D721Med (cell line): Measurements from ENCODE around the gene FRMD8.

Experiments
- DNase-seq: peaks from one replicate; pipeline ENCODE4 v3.0.0; 2011; ENCODE audit warnings: low spot score; ENCODE audit not compliant: insufficient read length
- FAIRE-seq: peaks from 2 replicates; lab custom pipeline; 2011; peaks lifted over from hg19 to GRCh38; lab: Jason Lieb, UNC
- CTCF ChIP-seq: IDR thresholded peaks from 2 replicates; pipeline ENCODE4 v1.5.1; 2012; ENCODE audit warnings: mild to moderate bottlenecking, control low read depth; ENCODE audit not compliant: insufficient read depth; ENCODE audit errors: missing control alignments

The FRMD8 gene

GRCh38 chr11:65386307-65387140 is at the start of gene FRMD8:
Gene FRMD8, plus strand, starts transcription at chr11:65386637. Its CDS starts 400 bp downstream, at chr11:65387037.
- FAIRE-seq (no peak), DNase-seq (peak; percentile 85)
- TF ChIP-seq CTCF, result no peak

- TF ChIP-seq CTCF, result no peak
- no peak for DNase-seq
- FAIRE-seq, result no peak
Observed at GRCh38 chr11:65338676-65339075, 47.8 kb upstream of the FRMD8 start.

- no peak for TF ChIP-seq CTCF
- DNase-seq (no peak), FAIRE-seq (no peak)
Observed at GRCh38 chr11:65340226-65340625, 46.2 kb upstream of the FRMD8 start.

- TF ChIP-seq CTCF, result no peak
- FAIRE-seq, result no peak
- no peak for DNase-seq
Observed at GRCh38 chr11:65341856-65342255, 44.6 kb upstream of the FRMD8 start.

GRCh38 chr11:65351511-65351910 is 34.9 kb upstream of the FRMD8 start:
- FAIRE-seq, result no peak
- TF ChIP-seq CTCF, result no peak
- no peak for DNase-seq

- FAIRE-seq (no peak), DNase-seq (no peak)
- peak; percentile 9 for TF ChIP-seq CTCF
Observed at GRCh38 chr11:65352783-65353182, 33.7 kb upstream of the FRMD8 start.

- FAIRE-seq, result no peak
- TF ChIP-seq CTCF, result no peak
- no peak for DNase-seq
Observed at GRCh38 chr11:65353376-65353775, 33.1 kb upstream of the FRMD8 start.
